Measurements from ENCODE around the gene SPANXC. TPM values are rescaled to one million over a fixed set of nuclear protein-coding genes. Genes with fewer than 3 reads are reported as not detected.

The SPANXC gene, protein sequence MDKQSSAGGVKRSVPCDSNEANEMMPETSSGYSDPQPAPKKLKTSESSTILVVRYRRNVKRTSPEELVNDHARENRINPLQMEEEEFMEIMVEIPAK
- total RNA-seq, result not detected in 2 replicates

DNA sequence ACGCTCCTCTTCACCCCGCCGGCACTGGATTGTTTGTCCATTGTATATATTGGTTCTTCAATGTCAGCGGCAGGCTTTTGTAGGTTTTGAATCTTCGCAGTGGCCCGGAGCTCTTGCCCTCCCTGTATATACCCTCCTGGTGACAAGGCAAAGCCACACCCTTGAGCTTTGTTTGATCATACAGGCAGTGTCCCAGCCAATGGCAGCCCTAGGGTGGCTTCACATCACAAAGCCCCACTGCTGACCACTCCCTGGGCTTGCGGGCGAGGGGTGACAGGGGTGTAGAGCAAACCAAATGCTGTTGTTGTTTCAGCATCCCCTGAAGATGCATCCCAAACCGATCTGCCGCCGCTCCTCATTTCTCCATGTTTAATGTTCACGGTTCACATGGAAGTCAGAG lies at the start of gene SPANXC:
SPANXC (minus strand) TSS at position 101 of the 400 bp plus-strand sequence; CDS start at position 41, 60 bp downstream.

Other genes with a start within 250 kb of the SPANXC start
- gene SPANXB1, start 239.9 kb downstream of the SPANXC start, total RNA-seq, result not detected in 2 replicates
- gene LDOC1, start 65.4 kb downstream of the SPANXC start, total RNA-seq, result 15.4 and 18.5 TPM in 2 replicates

Measured in mammary microvascular endothelial cell (primary cell).